ENCODE measurements around the gene IER2. TPM values are rescaled to one million over a fixed set of nuclear protein-coding genes. Genes with fewer than 3 reads are reported as not detected.

IER2 gene
- total RNA-seq, 1 donor from 2014 or later = 31.2 TPM

- peak in 1 of 2 donors; percentile 55 for DNase-seq (ENCODE audit: low read depth in 2 of 2)
Observed at GRCh38 chr19:13118424-13119193, 31.6 kb upstream of the IER2 start.

- no peak for DNase-seq (ENCODE audit: low read depth in 2 of 2)
Observed at GRCh38 chr19:13119627-13120026, 30.6 kb upstream of the IER2 start.

GRCh38 chr19:13120031-13120430, 30.2 kb upstream of the IER2 start:
- no peak for DNase-seq (ENCODE audit: low read depth in 2 of 2)

GRCh38 chr19:13120817-13121216, 29.4 kb upstream of the IER2 start:
- DNase-seq (ENCODE audit: low read depth in 2 of 2) = peak in 1 of 2 donors; percentile 36

- DNase-seq (ENCODE audit: low read depth in 2 of 2) = no peak
Observed at GRCh38 chr19:13121551-13122274, 28.5 kb upstream of the IER2 start.

- no peak for DNase-seq (ENCODE audit: low read depth in 2 of 2)
Observed at GRCh38 chr19:13122275-13122878, 27.8 kb upstream of the IER2 start.

- DNase-seq (ENCODE audit: low read depth in 2 of 2) = no peak
Observed at GRCh38 chr19:13122980-13123957, 26.9 kb upstream of the IER2 start.

- no peak for DNase-seq (ENCODE audit: low read depth in 2 of 2)
Observed at GRCh38 chr19:13127051-13127450, 23.2 kb upstream of the IER2 start.

- no peak for DNase-seq (ENCODE audit: low read depth in 2 of 2)
Observed at GRCh38 chr19:13127811-13128575, 22.2 kb upstream of the IER2 start.

- DNase-seq (ENCODE audit: low read depth in 2 of 2) = no peak
Observed at GRCh38 chr19:13128583-13128982, 21.6 kb upstream of the IER2 start.

GRCh38 chr19:13129384-13129783, 20.8 kb upstream of the IER2 start:
- no peak for DNase-seq (ENCODE audit: low read depth in 2 of 2)

GRCh38 chr19:13130886-13131490, 19.2 kb upstream of the IER2 start:
- no peak for DNase-seq (ENCODE audit: low read depth in 2 of 2)

- DNase-seq (ENCODE audit: low read depth in 2 of 2) = peak in 1 of 2 donors; percentile 65
Observed at GRCh38 chr19:13132471-13133180, 17.6 kb upstream of the IER2 start.

- DNase-seq (ENCODE audit: low read depth in 2 of 2) = peak; percentile 59 to 94
Observed at GRCh38 chr19:13133241-13133870, 16.9 kb upstream of the IER2 start.

- no peak for DNase-seq (ENCODE audit: low read depth in 2 of 2)
Observed at GRCh38 chr19:13134626-13135025, 15.6 kb upstream of the IER2 start.

- DNase-seq (ENCODE audit: low read depth in 2 of 2) = no peak
Observed at GRCh38 chr19:13135068-13136062, 14.8 kb upstream of the IER2 start.

GRCh38 chr19:13137290-13137794, 12.9 kb upstream of the IER2 start:
- DNase-seq (ENCODE audit: low read depth in 2 of 2) = no peak
